ENCODE results near the gene OR6N1. TPM values are rescaled to one million over a fixed set of nuclear protein-coding genes. Genes with fewer than 3 reads are reported as not detected.

OR6N1 gene
- total RNA-seq, 1 experiment from 2014 or later = not detected

DNA sequence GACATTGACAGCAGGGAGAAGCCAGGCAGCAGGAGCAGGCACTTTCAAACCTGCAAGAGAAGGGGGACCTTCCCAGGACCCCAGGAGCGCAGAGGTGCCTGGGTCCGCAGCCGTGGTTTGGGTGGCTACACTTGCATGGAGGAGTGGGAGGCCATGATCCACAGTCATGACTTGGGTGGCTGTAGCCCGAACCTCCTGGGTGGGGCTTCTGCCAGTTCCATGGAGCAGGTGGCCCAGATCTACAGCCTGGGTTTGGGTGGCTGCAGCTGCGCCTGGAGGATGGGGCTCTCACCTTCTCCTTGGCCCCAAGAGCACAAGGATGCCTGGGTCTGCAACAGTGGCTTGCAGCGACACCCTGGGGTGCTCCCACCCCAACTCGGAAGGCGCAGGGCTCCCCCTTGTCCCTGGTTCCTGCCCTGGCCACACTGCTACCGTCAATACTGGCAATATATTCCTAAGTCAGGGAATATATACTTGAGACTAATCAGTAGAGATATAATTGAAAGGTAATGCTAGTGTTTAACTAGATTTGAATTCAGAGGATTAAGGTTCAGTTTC is 19.8 kb downstream of the OR6N1 start:
- no peak for DNase-seq (ENCODE audit: low read depth)

- DNase-seq (ENCODE audit: low read depth) = no peak
These were observed 36.1 kb downstream of the OR6N1 start for GRCh38 chr1:158735848-158736247.

- DNase-seq (ENCODE audit: low read depth) = no peak
These were observed 39.5 kb downstream of the OR6N1 start for GRCh38 chr1:158732524-158732923.

GRCh38 chr1:158731707-158732106 is 40.3 kb downstream of the OR6N1 start:
- no peak for DNase-seq (ENCODE audit: low read depth)

DNA sequence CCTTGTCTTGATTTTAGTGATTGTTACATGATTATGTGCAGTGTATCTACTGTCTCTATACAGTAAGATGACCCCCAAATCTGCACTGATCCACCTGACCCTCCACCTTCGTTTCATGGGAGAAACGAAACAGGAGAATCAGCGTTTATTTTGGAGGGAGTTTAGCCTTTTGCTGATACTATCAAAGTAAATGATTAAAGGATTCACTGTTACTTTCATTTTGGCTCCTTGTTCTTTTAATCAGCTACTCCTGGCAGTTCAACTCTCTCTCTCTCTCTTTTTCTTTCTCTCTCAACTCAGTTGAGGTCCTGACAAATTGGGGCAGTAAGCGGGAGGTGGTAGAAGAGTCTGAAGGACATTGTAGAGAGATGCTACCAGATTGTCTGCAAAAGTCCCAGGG is 41.5 kb downstream of the OR6N1 start:
- DNase-seq (ENCODE audit: low read depth) = no peak

DNA sequence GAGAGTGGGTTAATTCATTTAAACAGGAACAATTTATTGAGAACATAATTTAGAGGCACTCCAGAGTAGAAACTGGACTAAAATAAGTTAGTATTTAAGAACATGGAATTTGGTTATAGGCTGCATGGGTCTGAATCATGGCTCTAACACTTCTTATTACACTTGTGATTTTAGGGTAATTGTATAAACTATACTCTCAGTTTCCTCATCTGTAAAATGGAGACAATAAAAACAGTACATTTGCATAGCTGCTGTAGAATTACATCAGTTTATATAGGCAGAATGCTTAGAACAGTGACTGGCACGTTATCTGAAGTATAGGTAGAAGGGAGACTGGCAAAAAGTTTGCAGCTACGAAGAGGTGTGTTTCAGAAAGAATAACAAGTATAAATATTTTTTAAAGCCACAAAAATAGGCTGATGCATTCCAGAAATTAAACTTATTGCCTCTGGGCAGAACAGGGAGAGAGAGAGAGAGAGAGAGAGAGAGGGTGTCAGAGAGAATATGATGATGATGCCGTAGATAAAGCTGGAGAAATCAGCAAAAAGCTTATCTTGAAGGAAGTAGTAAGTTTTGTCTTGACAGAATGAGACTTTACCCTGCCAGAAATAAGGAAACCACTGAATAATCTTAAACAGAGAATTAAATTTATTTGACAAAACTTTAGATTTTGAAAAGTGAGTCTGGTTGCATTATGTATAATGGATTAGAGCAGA is 43.3 kb downstream of the OR6N1 start:
- DNase-seq (ENCODE audit: low read depth) = no peak

DNA sequence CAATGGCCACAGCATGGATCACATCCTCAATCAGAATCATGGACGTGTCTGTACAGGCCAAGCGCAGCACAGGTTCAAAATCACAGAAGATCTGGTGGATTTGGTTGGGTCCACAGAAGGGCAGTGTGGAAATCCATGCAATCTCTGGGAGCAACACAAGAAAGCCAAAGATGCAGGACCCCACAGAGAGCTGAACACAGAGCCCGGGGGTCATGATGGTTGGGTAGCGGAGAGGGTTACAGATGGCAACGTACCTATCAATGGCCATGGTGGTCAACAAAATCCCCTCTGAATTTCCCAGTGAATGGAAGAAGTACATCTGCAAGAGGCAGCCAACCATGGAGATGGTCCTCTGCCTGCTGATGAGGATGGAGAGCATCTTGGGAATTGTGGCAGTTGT is 47.6 kb downstream of the OR6N1 start:
- no peak for DNase-seq (ENCODE audit: low read depth)

DNA sequence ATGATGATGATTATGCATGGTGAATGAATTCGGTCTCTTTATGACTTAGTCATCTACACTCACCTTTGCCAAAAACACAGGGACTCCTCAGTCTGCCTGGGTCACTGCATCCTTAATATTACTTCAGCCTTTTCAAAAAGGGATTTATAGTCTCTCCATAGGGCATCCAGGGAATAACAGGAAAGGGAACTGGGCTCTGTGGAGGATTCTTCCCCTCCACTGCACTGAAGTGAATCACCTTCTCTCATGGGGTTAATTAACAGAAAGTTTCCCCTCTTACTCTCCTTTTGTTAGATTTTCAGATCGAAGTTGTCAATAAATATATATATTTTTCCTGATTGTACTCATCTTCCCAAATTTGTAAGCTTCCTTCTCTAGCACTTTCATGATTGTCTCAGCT is 51.4 kb downstream of the OR6N1 start, which contains the start of gene OR6K3:
OR6K3 (minus strand) TSS at position 101 of the 400 bp plus-strand sequence. CDS start 2,605 bp downstream, outside the sequence.
- no peak for DNase-seq (ENCODE audit: low read depth)

DNA sequence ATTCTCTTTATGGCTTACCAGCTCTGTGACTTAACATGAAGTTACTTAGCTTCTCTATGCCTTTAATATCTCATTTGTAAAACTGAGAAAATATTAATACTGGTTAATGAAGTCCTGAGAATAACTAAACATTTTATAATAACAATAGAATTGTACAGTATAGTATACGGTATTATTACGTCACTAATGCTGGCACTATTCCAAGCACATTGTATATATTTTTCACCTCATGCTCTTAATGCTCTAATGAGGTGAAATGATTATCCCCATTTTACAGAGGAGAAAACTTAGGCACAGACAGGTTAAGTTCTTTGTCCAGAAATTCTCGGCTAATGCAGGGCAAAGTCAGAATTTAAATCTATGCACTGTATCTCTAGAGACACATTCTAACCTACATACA is 52.3 kb downstream of the OR6N1 start:
- DNase-seq (ENCODE audit: low read depth) = no peak

- DNase-seq (ENCODE audit: low read depth) = no peak
These were observed 54.7 kb downstream of the OR6N1 start for GRCh38 chr1:158717344-158717743.

GRCh38 chr1:158716335-158716734 is 55.7 kb downstream of the OR6N1 start:
- DNase-seq (ENCODE audit: low read depth) = peak; percentile 3

- no peak for DNase-seq (ENCODE audit: low read depth)
These were observed 57.2 kb downstream of the OR6N1 start for GRCh38 chr1:158714754-158715153.

Other genes starting within 250 kb of the OR6N1 start
- not detected in 2 replicates for gene OR6Y1, start 217.8 kb downstream of the OR6N1 start, total RNA-seq (2014; rRNA removed; shearing (Covaris generic))
- gene OR6P1, start 201.6 kb downstream of the OR6N1 start, total RNA-seq (2014; rRNA removed; shearing (Covaris generic)) = not detected in 2 replicates
- gene OR10X1, start 192.3 kb downstream of the OR6N1 start, total RNA-seq (2014; rRNA removed; shearing (Covaris generic)) = not detected in 2 replicates
- gene OR10Z1, start 166.9 kb downstream of the OR6N1 start, total RNA-seq (2014; rRNA removed; shearing (Covaris generic)) = not detected in 2 replicates
- 0.02 and 0.30 TPM in 2 replicates for gene SPTA1, start 85.5 kb downstream of the OR6N1 start, total RNA-seq (2014; rRNA removed; shearing (Covaris generic))
- gene OR6K2, start 71.5 kb downstream of the OR6N1 start, total RNA-seq (2014; rRNA removed; shearing (Covaris generic)) = not detected in 2 replicates
- gene OR6K3, start 51.5 kb downstream of the OR6N1 start, total RNA-seq (2014; rRNA removed; shearing (Covaris generic)) = not detected in 2 replicates
- not detected in 2 replicates for gene OR6K6, start 17.5 kb downstream of the OR6N1 start, total RNA-seq (2014; rRNA removed; shearing (Covaris generic))
- gene OR6N2, start 9.0 kb upstream of the OR6N1 start, total RNA-seq (2014; rRNA removed; shearing (Covaris generic)) = not detected in 2 replicates
- gene MNDA, start 59.2 kb upstream of the OR6N1 start, total RNA-seq (2014; rRNA removed; shearing (Covaris generic)) = not detected in 2 replicates
- not detected in 2 replicates for gene PYHIN1, start 159.4 kb upstream of the OR6N1 start, total RNA-seq (2014; rRNA removed; shearing (Covaris generic))
- 75.9 and 103 TPM in 2 replicates for gene IFI16, start 237.7 kb upstream of the OR6N1 start, total RNA-seq (2014; rRNA removed; shearing (Covaris generic))